Neutrophil (primary cell): ENCODE measurements around the gene CEMIP2.

Source experiments
- H3K27ac ChIP-seq: fragments of 200-600 bp; sonication (generic); 2 replicates; pipeline ENCODE4 v1.5.1; 2016; ENCODE audit warnings: mild to moderate bottlenecking, moderate library complexity
- H3K27me3 ChIP-seq: fragments of 200-600 bp; sonication (generic); 2 replicates; pipeline ENCODE4 v1.6.0; 2016; ENCODE audit warnings: mild to moderate bottlenecking
- H3K36me3 ChIP-seq: fragments of 200-600 bp; sonication (generic); 2 replicates; pipeline ENCODE4 v1.5.1; 2017
- H3K4me1 ChIP-seq, 2 experiments: fragments of 200-600 bp in 1 of 2; sonication (generic) in 1 of 2; 1 replicate in 1 of 2; 2 replicates in 1 of 2; pipeline versions ENCODE4 v1.5.1 to v1.6.1; 2013 to 2016; ENCODE audit warnings: low read depth in 1 of 2, low read length in 1 of 2, mild to moderate bottlenecking in 1 of 2, moderate library complexity in 1 of 2; ENCODE audit not compliant: control insufficient read depth in 1 of 2, insufficient read depth in 1 of 2
- H3K4me3 ChIP-seq, 2 experiments: fragments of 200-600 bp in 1 of 2; sonication (generic) in 1 of 2; 1 replicate in 1 of 2; 2 replicates in 1 of 2; pipeline ENCODE4 v1.5.1; 2013 to 2016; ENCODE audit warnings: low read depth in 1 of 2, low read length in 1 of 2, mild to moderate bottlenecking in 1 of 2, moderate library complexity in 1 of 2
- H3K9me3 ChIP-seq: fragments of 200-600 bp; sonication (generic); 2 replicates; pipeline ENCODE4 v1.5.1; 2016
- TF ChIP-seq, protein P1 (sequence below): fragments of 200-600 bp; sonication (generic); IDR thresholded peaks from 2 replicates; pipeline ENCODE4 v1.5.1; 2016; ENCODE audit warnings: antibody characterized with exemption

CEMIP2 gene

DNA sequence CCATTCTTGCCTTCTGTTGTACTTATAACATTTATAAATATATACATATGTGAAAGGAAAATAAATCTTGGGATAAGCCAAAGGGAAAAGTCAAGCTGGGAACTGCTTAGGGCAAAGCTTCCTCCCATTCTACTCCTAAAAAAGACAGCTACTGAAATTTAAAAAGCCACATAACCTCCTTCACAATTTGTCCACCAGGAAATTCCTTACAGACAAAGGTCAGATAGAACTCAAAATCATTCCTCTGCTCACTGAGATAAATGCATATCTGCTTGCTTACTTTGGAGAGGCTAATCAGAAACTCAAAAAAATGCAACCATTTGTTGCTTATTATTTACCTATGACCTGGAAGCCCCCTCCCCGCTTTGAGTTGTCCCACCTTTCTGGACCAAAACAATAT is 112.5 kb downstream of the CEMIP2 start:
- Histone ChIP-seq H3K4me3 (no peak overlapping the region), H3K27me3 (no peaks in the 10 kb centered on the region), H3K27ac (no peak overlapping the region), H3K9me3 (no peaks in the 10 kb centered on the region), H3K4me1 (peaks cover 0 to 5% of the 10 kb centered on the region in 2 experiments), H3K36me3 (no peaks in the 10 kb centered on the region)
- TF ChIP-seq, protein P1, sequence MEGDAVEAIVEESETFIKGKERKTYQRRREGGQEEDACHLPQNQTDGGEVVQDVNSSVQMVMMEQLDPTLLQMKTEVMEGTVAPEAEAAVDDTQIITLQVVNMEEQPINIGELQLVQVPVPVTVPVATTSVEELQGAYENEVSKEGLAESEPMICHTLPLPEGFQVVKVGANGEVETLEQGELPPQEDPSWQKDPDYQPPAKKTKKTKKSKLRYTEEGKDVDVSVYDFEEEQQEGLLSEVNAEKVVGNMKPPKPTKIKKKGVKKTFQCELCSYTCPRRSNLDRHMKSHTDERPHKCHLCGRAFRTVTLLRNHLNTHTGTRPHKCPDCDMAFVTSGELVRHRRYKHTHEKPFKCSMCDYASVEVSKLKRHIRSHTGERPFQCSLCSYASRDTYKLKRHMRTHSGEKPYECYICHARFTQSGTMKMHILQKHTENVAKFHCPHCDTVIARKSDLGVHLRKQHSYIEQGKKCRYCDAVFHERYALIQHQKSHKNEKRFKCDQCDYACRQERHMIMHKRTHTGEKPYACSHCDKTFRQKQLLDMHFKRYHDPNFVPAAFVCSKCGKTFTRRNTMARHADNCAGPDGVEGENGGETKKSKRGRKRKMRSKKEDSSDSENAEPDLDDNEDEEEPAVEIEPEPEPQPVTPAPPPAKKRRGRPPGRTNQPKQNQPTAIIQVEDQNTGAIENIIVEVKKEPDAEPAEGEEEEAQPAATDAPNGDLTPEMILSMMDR: no peak

GRCh38 chr9:71655141-71655540 is 113.2 kb downstream of the CEMIP2 start:
- no peaks in the 10 kb centered on the region for H3K36me3 ChIP-seq
- H3K27ac ChIP-seq: no peak overlapping the region
- no peak overlapping the region for H3K4me3 ChIP-seq
- H3K9me3 ChIP-seq: no peaks in the 10 kb centered on the region
- H3K4me1 ChIP-seq: peaks cover 0 to 5% of the 10 kb centered on the region in 2 experiments
- TF ChIP-seq, protein P1: no peak
- no peaks in the 10 kb centered on the region for H3K27me3 ChIP-seq

GRCh38 chr9:71652480-71652879 is 115.8 kb downstream of the CEMIP2 start:
- no peak overlapping the region for H3K27ac ChIP-seq
- peaks cover 3 to 8% of the 10 kb centered on the region in 2 experiments for H3K4me1 ChIP-seq
- no peak overlapping the region for H3K4me3 ChIP-seq
- TF ChIP-seq, protein P1: no peak
- H3K36me3 ChIP-seq: no peaks in the 10 kb centered on the region
- no peaks in the 10 kb centered on the region for H3K9me3 ChIP-seq
- H3K27me3 ChIP-seq: no peaks in the 10 kb centered on the region

GRCh38 chr9:71648453-71648852 is 119.9 kb downstream of the CEMIP2 start:
- no peak overlapping the region for H3K4me3 ChIP-seq
- no peak overlapping the region for H3K27ac ChIP-seq
- H3K27me3 ChIP-seq: no peaks in the 10 kb centered on the region
- H3K4me1 ChIP-seq: peaks cover 11 to 16% of the 10 kb centered on the region in 2 experiments
- TF ChIP-seq, protein P1: no peak
- H3K36me3 ChIP-seq: no peaks in the 10 kb centered on the region
- no peaks in the 10 kb centered on the region for H3K9me3 ChIP-seq

- H3K36me3 ChIP-seq: no peaks in the 10 kb centered on the region
- H3K4me1 ChIP-seq: peaks cover 11 to 16% of the 10 kb centered on the region in 2 experiments
- H3K27ac ChIP-seq: peak overlapping the region; percentile 27
- no peaks in the 10 kb centered on the region for H3K9me3 ChIP-seq
- TF ChIP-seq, protein P1: no peak
- peak overlapping the region in 1 of 2 experiments; percentile 32 for H3K4me3 ChIP-seq
- no peaks in the 10 kb centered on the region for H3K27me3 ChIP-seq
These were observed 121.2 kb downstream of the CEMIP2 start for GRCh38 chr9:71647094-71647591.
